Muscle layer of colon (tissue), 2 donors: ENCODE data around the gene MCHR1.
"Not testable (repeated sequence)": the region's sequence is repeated elsewhere in the genome, so short reads cannot be mapped to it uniquely, and the experiment has no call there.

Experiments used
- H3K27ac ChIP-seq: one replicate; pipeline ENCODE4 v1.7.0; 2013; ENCODE audit warnings: low read depth, mild to moderate bottlenecking, low read length, moderate library complexity
- H3K27me3 ChIP-seq, 2 donors: one replicate each; pipeline ENCODE4 v1.7.0; 2013; ENCODE audit warnings: low read length in 2 of 2, mild to moderate bottlenecking in 2 of 2; ENCODE audit not compliant: insufficient read depth in 2 of 2, control insufficient read depth in 1 of 2
- H3K36me3 ChIP-seq: one replicate; pipeline ENCODE4 v1.7.0; 2013; ENCODE audit warnings: mild to moderate bottlenecking, low read length; ENCODE audit not compliant: insufficient read depth
- H3K4me1 ChIP-seq: one replicate; pipeline ENCODE4 v1.7.0; 2013; ENCODE audit warnings: mild to moderate bottlenecking, low read length; ENCODE audit not compliant: insufficient read depth
- H3K4me3 ChIP-seq, 2 donors: one replicate each; pipeline ENCODE4 v1.7.0; 2013; ENCODE audit warnings: low read length in 2 of 2, low read depth in 1 of 2, mild to moderate bottlenecking in 1 of 2, moderate library complexity in 1 of 2
- H3K9ac ChIP-seq: one replicate; pipeline ENCODE4 v1.7.0; 2013; ENCODE audit warnings: low read length
- H3K9me3 ChIP-seq: one replicate; pipeline ENCODE4 v1.7.0; 2013; ENCODE audit warnings: mild to moderate bottlenecking, low read length
- donor health status: abdominal sarcoma.
- donor health status: Adenocarcinoma of cecum.

Gene MCHR1

DNA sequence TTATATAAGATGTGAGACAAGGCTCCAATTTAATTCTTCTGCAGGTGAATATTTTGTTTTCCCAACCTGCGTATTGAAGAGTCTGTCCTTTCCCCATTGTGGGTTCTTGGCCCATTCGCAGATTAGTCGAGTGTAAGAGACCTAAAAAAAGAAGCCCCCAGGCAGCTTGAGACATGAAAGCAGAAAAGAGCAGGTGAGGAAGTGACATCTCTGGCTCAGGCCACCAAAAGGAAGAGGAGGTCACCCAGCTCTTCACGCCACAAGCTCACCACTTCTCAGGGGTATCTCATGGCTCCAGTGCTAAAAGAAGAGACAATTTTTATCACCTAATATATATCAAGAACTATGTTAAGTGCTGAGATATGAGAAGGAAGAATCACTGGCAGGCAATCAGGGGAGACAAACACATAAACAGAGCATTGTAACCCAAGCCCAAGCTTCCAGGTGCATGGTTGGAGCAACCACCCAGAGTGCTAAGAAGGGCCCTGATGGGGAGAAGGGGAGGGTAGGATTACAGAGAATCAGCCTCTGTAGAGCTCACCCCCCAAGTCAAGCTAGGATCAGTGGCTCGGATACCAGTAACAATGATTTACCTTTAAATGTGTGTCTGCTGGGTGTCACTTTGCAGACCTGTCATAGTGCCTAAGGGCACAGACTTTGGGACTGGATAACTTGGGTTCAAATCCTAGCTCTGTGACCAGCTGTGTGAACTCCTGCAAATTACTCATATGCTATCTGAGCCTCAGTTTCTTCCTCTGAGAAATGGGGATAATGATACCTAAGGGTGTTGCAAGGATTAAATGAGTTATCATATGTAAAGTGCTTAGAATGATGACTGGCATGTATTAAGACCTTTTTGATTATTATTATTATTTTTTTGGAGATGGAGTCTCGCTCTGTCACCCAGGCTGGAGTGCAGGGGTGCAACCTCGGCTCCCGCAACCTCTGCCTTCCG lies 39.2 kb downstream of the MCHR1 start:
- H3K4me3 ChIP-seq: no peak overlapping the region
- no peak overlapping the region for H3K9ac ChIP-seq
- no peaks in the 10 kb centered on the region for H3K27me3 ChIP-seq
- H3K36me3 ChIP-seq: no peaks in the 10 kb centered on the region
- no peak overlapping the region for H3K27ac ChIP-seq
- no peaks in the 10 kb centered on the region for H3K9me3 ChIP-seq
- peaks cover 10% of the 10 kb centered on the region for H3K4me1 ChIP-seq

DNA sequence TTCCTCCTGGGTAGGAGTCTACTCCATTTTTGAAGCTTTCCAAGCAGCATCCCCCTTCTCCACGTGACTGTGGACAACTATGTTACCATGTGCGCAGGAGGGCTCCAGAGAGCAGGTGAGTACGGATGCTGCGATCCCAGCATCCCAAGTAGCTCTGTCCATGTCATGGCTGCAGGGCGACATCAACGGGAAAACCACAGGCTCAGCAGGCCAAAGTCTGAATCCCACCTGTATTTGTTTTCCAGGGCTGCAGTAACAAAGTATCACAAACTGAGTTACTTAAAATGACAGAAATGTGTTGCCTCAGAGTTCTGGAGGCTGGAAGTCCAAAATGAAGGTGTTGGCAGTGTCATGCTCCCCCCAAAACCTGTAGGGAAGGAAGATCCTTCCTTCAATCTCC lies 40.3 kb downstream of the MCHR1 start:
- no peak overlapping the region for H3K27ac ChIP-seq
- H3K4me1 ChIP-seq: peaks cover 10% of the 10 kb centered on the region
- H3K9me3 ChIP-seq: no peaks in the 10 kb centered on the region
- H3K27me3 ChIP-seq: no peaks in the 10 kb centered on the region
- no peak overlapping the region for H3K9ac ChIP-seq
- no peaks in the 10 kb centered on the region for H3K36me3 ChIP-seq
- no peak overlapping the region for H3K4me3 ChIP-seq

DNA sequence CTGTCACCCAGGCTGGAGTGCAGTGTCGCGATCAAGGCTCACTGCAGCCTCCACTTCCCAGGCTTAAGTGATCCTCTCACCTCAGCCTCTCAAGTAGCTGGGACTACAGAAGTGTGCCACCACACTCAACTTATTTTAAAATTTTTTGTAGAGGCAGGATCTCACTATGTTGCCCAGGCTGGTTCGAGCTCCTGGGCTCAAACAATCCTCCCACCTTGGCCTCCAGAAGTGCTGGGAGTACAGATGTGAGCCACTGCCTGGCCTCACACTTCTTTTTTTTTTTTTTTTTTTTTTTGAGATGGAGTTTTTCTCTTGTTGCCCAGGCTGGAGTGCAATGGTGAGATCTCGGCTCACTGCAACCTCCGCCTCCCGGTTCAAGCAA lies 40.9 kb downstream of the MCHR1 start:
- H3K4me3 ChIP-seq, H3K9ac ChIP-seq, H3K27ac ChIP-seq, H3K4me1 ChIP-seq, H3K27me3 ChIP-seq, H3K9me3 ChIP-seq, H3K36me3 ChIP-seq: not testable (repeated sequence)

DNA sequence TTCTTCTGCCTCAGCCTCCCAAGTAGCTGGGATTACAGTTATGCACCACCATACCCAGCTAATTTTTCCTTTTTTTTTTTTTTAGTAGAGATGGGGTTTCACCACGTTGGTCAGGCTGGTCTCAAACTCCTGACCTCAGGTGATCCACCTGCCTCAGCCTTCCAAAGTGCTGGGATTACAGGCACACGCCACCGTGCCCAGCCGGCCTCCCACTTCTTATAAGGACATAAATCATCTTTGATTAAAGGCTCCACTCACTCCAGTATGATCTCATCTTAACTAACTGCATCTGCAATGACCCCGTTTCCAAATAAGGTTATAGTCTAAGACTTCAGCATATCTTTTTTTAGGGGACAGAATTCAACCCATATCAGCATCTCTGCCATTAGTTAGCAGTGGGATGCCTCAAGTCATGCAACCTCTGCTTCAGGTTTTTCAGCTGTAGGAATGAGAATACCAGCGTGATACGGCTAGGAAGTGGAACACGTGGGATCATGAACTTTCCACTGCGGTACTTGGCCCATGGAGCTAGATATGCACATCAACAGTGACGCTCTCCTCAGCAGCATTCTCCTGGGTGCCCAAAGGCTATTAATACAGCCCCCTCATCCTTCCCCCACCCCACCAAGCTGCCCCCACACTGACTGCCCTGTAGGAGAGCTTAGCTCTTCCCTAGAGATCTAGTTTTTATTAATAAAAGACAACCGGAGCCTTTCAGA lies 41.4 kb downstream of the MCHR1 start:
- peaks cover 10% of the 10 kb centered on the region for H3K4me1 ChIP-seq
- H3K9me3 ChIP-seq: no peaks in the 10 kb centered on the region
- no peak overlapping the region for H3K4me3 ChIP-seq
- H3K36me3 ChIP-seq: no peaks in the 10 kb centered on the region
- H3K27me3 ChIP-seq: no peaks in the 10 kb centered on the region
- H3K9ac ChIP-seq: no peak overlapping the region
- H3K27ac ChIP-seq: no peak overlapping the region

- H3K4me3 ChIP-seq: no peak overlapping the region
- H3K4me1 ChIP-seq: peaks cover 10% of the 10 kb centered on the region
- no peak overlapping the region for H3K27ac ChIP-seq
- no peaks in the 10 kb centered on the region for H3K36me3 ChIP-seq
- no peaks in the 10 kb centered on the region for H3K9me3 ChIP-seq
- no peak overlapping the region for H3K9ac ChIP-seq
- H3K27me3 ChIP-seq: no peaks in the 10 kb centered on the region
Observed at GRCh38 chr22:40721266-40721665, 42.0 kb downstream of the MCHR1 start.

- no peak overlapping the region for H3K4me3 ChIP-seq
- no peak overlapping the region for H3K9ac ChIP-seq
- peaks cover 10% of the 10 kb centered on the region for H3K4me1 ChIP-seq
- no peaks in the 10 kb centered on the region for H3K36me3 ChIP-seq
- H3K27me3 ChIP-seq: no peaks in the 10 kb centered on the region
- no peaks in the 10 kb centered on the region for H3K9me3 ChIP-seq
- no peak overlapping the region for H3K27ac ChIP-seq
Observed at GRCh38 chr22:40723396-40723933, 44.2 kb downstream of the MCHR1 start.

- H3K9me3 ChIP-seq: no peaks in the 10 kb centered on the region
- H3K27ac ChIP-seq: no peak overlapping the region
- no peaks in the 10 kb centered on the region for H3K4me1 ChIP-seq
- H3K27me3 ChIP-seq: no peaks in the 10 kb centered on the region
- H3K4me3 ChIP-seq: no peak overlapping the region
- H3K9ac ChIP-seq: no peak overlapping the region
- H3K36me3 ChIP-seq: no peaks in the 10 kb centered on the region
Observed at GRCh38 chr22:40726514-40726913, 47.2 kb downstream of the MCHR1 start.

DNA sequence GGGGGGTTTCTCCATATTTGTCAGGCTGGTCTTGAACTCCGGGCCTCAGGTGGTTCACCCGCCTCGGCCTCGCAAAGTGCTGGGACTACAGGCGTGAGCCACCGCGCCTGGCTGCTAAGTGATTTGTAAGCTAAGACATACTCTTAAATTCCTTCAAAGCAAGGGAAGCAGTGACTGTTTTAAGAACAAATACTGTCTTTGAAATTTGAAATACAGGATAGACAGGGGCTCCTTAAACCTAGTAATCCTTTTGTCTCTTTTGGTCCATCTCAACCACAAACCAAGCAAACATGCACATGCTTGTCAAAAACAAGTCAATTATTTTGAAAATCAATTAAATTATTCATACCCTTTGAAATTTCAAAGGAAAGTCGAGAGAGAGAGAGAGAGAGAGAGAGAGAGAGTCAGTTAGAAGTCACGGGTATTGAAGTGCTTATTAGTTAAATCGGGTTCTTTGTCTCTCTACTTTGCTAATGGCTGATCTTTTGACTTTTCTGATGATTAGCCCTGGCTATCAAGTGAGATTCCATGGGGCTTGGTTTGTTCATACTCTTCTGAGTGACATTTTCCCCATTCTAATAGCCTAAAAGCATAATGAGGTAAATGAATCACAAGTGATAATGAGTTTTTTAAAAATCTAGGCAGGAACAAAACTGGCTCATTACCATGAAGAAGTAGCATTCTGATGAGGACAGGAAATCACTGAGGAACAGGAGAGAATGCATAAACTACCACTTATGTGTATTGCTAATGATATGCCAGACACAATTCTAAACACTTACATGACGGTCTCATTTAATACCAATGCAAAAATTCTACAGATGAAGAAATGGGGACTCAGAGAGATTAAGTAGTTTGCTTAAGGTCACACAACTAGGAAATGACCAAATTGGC lies 48.0 kb downstream of the MCHR1 start:
- H3K9ac ChIP-seq: no peak overlapping the region
- H3K27me3 ChIP-seq: no peaks in the 10 kb centered on the region
- no peak overlapping the region for H3K4me3 ChIP-seq
- no peaks in the 10 kb centered on the region for H3K4me1 ChIP-seq
- no peaks in the 10 kb centered on the region for H3K36me3 ChIP-seq
- H3K27ac ChIP-seq: no peak overlapping the region
- no peaks in the 10 kb centered on the region for H3K9me3 ChIP-seq

DNA sequence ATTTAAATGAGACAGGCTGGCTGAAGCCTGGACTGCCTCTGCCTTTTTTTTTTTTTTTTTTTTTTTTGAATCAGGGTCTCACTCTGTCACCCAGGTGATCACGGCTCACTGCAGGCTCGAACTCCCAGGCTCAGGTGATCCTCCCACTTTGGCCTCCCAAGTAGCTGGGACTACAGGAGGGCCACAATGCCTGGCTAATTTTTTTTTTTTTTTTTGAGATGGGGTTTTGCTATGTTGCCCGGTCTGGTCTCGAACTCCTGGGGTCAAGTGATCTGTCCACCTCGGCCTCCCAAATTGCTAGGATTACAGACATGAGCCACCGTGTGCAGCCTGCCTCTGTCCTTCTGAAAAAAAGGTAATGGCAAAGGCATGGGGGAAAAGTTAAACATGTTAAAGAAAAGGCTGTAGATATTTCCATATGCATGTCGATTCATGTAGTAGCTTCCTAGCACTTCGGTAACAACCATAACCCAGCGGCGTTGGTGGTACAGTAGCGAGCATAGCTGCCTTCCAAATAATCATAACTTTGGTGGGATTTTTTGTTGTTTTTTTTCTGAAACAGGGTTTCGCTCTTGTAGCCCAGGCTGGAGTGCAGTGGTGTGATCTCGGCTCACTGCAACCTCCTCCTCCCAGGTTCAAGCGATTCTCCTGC lies 48.8 kb downstream of the MCHR1 start:
- Histone ChIP-seq H3K4me1 (peaks cover 3% of the 10 kb centered on the region), H3K4me3 (no peak overlapping the region), H3K9me3 (no peaks in the 10 kb centered on the region), H3K27me3 (no peaks in the 10 kb centered on the region), H3K27ac (no peak overlapping the region), H3K36me3 (no peaks in the 10 kb centered on the region), H3K9ac (no peak overlapping the region)

DNA sequence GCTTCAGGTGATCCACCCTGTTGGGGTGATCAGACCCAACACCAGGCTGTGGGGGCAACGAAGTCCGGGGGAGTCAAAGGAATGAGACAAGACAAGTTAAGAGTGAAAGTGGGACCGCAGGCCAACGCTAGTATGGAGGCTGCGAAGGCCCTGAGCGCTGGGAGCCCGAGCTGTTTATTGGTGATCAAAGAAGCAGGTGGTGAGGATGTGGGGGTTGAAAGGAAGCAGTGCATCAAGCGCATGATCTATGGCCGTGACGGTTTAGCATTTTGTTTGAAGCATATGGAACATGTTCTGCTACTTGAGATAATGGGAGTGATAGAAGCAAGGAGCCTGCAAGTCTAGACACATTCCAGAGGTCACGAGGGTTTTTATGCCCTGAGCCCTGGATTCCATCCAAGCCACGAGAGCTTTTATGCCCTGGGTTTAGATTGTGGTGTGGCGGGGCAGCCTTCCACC lies 49.5 kb downstream of the MCHR1 start:
- no peaks in the 10 kb centered on the region for H3K36me3 ChIP-seq
- H3K4me1 ChIP-seq: peaks cover 3% of the 10 kb centered on the region
- H3K27ac ChIP-seq: no peak overlapping the region
- H3K9me3 ChIP-seq: no peaks in the 10 kb centered on the region
- H3K4me3 ChIP-seq: no peak overlapping the region
- H3K9ac ChIP-seq: no peak overlapping the region
- H3K27me3 ChIP-seq: no peaks in the 10 kb centered on the region
